Osteocyte (in vitro differentiated cells): ENCODE results near the gene PCLO. TPM values are rescaled to one million over a fixed set of nuclear protein-coding genes. Genes with fewer than 3 reads are reported as not detected.
"Not testable (repeated sequence)": the region's sequence is repeated elsewhere in the genome, so short reads cannot be mapped to it uniquely, and the experiment has no call there.

Experiments
- DNase-seq: peaks from one replicate; pipeline ENCODE4 v3.0.0; 2021; ENCODE audit warnings: mixed read lengths; ENCODE audit not compliant: unreplicated experiment; ENCODE audit errors: extremely low spot score
- H3K27ac Mint-ChIP-seq: one replicate; pipeline ENCODE4 v1.8.0; 2021; ENCODE audit warnings: mild to moderate bottlenecking, mixed read lengths; ENCODE audit not compliant: unreplicated experiment
- H3K27me3 Mint-ChIP-seq: one replicate; pipeline ENCODE4 v1.8.0; 2021; ENCODE audit warnings: mixed read lengths; ENCODE audit not compliant: unreplicated experiment
- H3K36me3 Mint-ChIP-seq: one replicate; pipeline ENCODE4 v1.8.0; 2021; ENCODE audit warnings: mixed read lengths; ENCODE audit not compliant: unreplicated experiment
- H3K4me1 Mint-ChIP-seq: one replicate; pipeline ENCODE4 v1.8.0; 2021; ENCODE audit warnings: mixed read lengths; ENCODE audit not compliant: unreplicated experiment
- H3K4me3 Mint-ChIP-seq: one replicate; pipeline ENCODE4 v1.8.0; 2021; ENCODE audit warnings: mild to moderate bottlenecking, moderate library complexity, mixed read lengths; ENCODE audit not compliant: unreplicated experiment
- H3K9me3 Mint-ChIP-seq: one replicate; pipeline ENCODE4 v1.8.0; 2021; ENCODE audit warnings: mixed read lengths; ENCODE audit not compliant: unreplicated experiment
- total RNA-seq: library from RNA; stranded (reverse); gene quantifications from 2 replicates; pipeline ENCODE4 v1.2.1, GENCODE V29; 2021
- TF ChIP-seq, protein P1 (sequence below): fragments of 200-600 bp; sonication (generic); IDR thresholded peaks from 2 replicates; pipeline ENCODE4 v1.5.0; 2021; ENCODE audit warnings: antibody characterized with exemption, mild to moderate bottlenecking, moderate library complexity

PCLO gene
- total RNA-seq, 1 donor from 2014 or later, result 1.4 TPM

GRCh38 chr7:82897500-82897899 lies 265.2 kb downstream of the PCLO start:
- no peak overlapping the region for H3K27ac Mint-ChIP-seq

GRCh38 chr7:82894341-82894740 lies 268.3 kb downstream of the PCLO start:
- H3K4me3 Mint-ChIP-seq, H3K36me3 Mint-ChIP-seq, H3K9me3 Mint-ChIP-seq, H3K4me1 Mint-ChIP-seq, H3K27me3 Mint-ChIP-seq, DNase-seq, H3K27ac Mint-ChIP-seq: not testable (repeated sequence)

More at GRCh38 chr7:82897500-82897899, 265.2 kb downstream of the PCLO start:
- Mint-ChIP-seq H3K9me3 (no peaks in the 10 kb centered on the region), H3K4me1 (no peaks in the 10 kb centered on the region), H3K27me3 (no peaks in the 10 kb centered on the region), H3K36me3 (no peaks in the 10 kb centered on the region), H3K4me3 (no peak overlapping the region)
- TF ChIP-seq, protein P1, sequence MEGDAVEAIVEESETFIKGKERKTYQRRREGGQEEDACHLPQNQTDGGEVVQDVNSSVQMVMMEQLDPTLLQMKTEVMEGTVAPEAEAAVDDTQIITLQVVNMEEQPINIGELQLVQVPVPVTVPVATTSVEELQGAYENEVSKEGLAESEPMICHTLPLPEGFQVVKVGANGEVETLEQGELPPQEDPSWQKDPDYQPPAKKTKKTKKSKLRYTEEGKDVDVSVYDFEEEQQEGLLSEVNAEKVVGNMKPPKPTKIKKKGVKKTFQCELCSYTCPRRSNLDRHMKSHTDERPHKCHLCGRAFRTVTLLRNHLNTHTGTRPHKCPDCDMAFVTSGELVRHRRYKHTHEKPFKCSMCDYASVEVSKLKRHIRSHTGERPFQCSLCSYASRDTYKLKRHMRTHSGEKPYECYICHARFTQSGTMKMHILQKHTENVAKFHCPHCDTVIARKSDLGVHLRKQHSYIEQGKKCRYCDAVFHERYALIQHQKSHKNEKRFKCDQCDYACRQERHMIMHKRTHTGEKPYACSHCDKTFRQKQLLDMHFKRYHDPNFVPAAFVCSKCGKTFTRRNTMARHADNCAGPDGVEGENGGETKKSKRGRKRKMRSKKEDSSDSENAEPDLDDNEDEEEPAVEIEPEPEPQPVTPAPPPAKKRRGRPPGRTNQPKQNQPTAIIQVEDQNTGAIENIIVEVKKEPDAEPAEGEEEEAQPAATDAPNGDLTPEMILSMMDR, result no peak
- DNase-seq, result no peak

- no peaks in the 10 kb centered on the region for H3K27me3 Mint-ChIP-seq
- no peak overlapping the region for H3K27ac Mint-ChIP-seq
- no peaks in the 10 kb centered on the region for H3K36me3 Mint-ChIP-seq
- H3K4me1 Mint-ChIP-seq, result no peaks in the 10 kb centered on the region
- no peak for DNase-seq
- H3K4me3 Mint-ChIP-seq, result no peak overlapping the region
- TF ChIP-seq, protein P1, result no peak
- no peaks in the 10 kb centered on the region for H3K9me3 Mint-ChIP-seq
Observed at GRCh38 chr7:82886324-82886723, 276.4 kb downstream of the PCLO start.

GRCh38 chr7:82865856-82866255 lies 296.8 kb downstream of the PCLO start:
- no peaks in the 10 kb centered on the region for H3K4me1 Mint-ChIP-seq
- H3K27me3 Mint-ChIP-seq, result no peaks in the 10 kb centered on the region
- DNase-seq, result no peak
- H3K27ac Mint-ChIP-seq, result no peak overlapping the region
- H3K4me3 Mint-ChIP-seq, result no peak overlapping the region
- H3K9me3 Mint-ChIP-seq, result peaks cover 8% of the 10 kb centered on the region
- TF ChIP-seq, protein P1, result no peak
- no peaks in the 10 kb centered on the region for H3K36me3 Mint-ChIP-seq

DNA sequence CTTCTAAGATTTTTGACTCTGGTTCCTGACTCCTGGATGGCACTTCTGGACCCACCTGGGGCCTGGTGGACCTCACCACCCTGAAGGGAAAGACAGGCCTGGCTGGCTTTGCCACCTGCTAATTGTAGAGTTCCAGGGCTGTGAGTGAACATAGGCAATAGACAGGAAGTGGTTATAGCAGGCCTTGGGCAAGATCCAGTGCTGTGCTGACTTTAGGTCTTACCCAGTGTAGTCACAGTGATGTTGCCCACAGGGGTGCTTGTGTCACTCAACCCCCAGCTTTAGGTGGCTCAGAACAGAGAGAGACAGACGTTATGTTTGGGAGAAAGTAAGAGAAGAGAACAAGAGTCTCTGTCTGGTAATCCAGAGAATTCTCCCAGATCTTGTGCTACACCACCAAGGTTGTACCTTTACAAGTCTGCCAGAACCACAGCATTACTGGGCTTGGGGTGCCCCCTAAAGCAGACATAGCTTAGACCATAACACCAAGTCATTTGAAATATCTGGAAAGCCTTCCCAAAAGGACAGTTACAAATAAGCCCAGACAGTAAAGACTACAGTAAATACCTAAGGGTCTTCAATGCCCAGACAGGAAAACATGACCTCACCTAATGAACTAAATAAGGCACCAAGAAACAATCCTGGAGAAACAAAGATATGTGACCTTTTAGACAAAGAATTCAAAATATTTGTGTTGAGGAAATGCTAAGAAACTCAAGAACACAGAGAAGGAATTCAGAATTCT lies 303.4 kb downstream of the PCLO start:
- Mint-ChIP-seq H3K9me3 (peaks cover 22% of the 10 kb centered on the region), H3K36me3 (no peaks in the 10 kb centered on the region), H3K27ac (no peak overlapping the region), H3K27me3 (no peaks in the 10 kb centered on the region), H3K4me3 (no peak overlapping the region), H3K4me1 (peaks cover 9% of the 10 kb centered on the region)
- no peak for DNase-seq
- TF ChIP-seq, protein P1, result no peak
